Measurements from ENCODE around the gene OR6S1. TPM values are rescaled to one million over a fixed set of nuclear protein-coding genes. Genes with fewer than 3 reads are reported as not detected.

OR6S1 gene
- total and polyA plus RNA-seq, 10 of the 15 experiments (the other 5 are each of a cell fraction or from before 2014, with no cell fraction given): 0.22 to 0.67 (median 0.43) TPM; not detected in 4

DNA sequence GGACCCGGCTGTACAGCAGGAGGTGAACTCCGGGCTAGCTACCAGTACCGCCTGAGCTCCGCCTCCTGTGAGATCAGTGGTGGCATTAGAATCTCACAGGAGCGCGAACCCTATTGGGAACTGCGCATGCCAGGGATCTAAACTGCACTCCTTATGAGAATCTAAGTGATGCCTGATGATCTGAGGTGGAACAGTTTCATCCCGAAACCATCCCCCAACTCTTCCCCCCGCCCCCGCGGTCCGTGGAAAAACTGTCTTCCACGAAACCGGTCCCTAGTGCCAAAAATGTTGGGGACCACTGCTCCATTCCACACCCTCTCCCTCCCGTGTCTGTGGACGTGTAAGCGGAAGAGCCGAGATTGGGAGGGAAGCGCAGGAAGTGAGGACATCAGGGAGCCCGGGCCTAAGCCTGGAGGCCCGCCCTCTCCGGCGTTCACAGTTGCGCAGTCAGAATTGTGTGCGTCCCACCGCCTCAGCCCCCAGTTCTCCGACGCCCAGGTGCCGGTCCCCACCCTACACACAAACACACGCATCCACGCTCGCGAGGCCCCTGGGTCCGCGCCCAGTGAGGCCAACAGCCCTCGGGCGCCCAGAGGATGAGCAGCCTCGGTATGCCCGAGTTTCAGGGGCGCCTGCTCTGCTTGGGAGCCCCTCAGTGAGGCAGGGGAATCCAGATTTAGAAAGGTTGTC, 41.1 kb upstream of the OR6S1 start (continued):
- no peak for TF ChIP-seq SUPT20H (IDR thresholded peaks at IDR 0.05; ENCODE audit: borderline replicate concordance, control insufficient read depth, low read depth, low read length)
- peak; percentile 82 for TF ChIP-seq RELB (IDR thresholded peaks at IDR 0.05; ENCODE audit: low read depth)
- TF ChIP-seq MAX (IDR thresholded peaks at IDR 0.05; ENCODE audit: low read depth, low read length): peak; percentile 43; the same call in 1 of the 2 replicates
- TF ChIP-seq FOXM1 (IDR thresholded peaks at IDR 0.05; ENCODE audit: low read depth, low read length): no peak
- TF ChIP-seq BACH1 (IDR thresholded peaks at IDR 0.05; ENCODE audit: borderline replicate concordance): peak; percentile 35
- TF ChIP-seq EGR1 (IDR thresholded peaks at IDR 0.05; ENCODE audit: borderline replicate concordance in 1 of 2, low read depth in 2 of 2, low read length in 2 of 2): peak in 1 of 2 experiments; percentile 9; a peak in 1 of 3 replicates
- TF ChIP-seq POLR2AphosphoS5 (IDR thresholded peaks at IDR 0.05; ENCODE audit: low read length): peak; percentile 89
- peak; percentile 88 for TF ChIP-seq EED (IDR thresholded peaks at IDR 0.05; ENCODE audit: low read depth)
- TF ChIP-seq, protein P1, sequence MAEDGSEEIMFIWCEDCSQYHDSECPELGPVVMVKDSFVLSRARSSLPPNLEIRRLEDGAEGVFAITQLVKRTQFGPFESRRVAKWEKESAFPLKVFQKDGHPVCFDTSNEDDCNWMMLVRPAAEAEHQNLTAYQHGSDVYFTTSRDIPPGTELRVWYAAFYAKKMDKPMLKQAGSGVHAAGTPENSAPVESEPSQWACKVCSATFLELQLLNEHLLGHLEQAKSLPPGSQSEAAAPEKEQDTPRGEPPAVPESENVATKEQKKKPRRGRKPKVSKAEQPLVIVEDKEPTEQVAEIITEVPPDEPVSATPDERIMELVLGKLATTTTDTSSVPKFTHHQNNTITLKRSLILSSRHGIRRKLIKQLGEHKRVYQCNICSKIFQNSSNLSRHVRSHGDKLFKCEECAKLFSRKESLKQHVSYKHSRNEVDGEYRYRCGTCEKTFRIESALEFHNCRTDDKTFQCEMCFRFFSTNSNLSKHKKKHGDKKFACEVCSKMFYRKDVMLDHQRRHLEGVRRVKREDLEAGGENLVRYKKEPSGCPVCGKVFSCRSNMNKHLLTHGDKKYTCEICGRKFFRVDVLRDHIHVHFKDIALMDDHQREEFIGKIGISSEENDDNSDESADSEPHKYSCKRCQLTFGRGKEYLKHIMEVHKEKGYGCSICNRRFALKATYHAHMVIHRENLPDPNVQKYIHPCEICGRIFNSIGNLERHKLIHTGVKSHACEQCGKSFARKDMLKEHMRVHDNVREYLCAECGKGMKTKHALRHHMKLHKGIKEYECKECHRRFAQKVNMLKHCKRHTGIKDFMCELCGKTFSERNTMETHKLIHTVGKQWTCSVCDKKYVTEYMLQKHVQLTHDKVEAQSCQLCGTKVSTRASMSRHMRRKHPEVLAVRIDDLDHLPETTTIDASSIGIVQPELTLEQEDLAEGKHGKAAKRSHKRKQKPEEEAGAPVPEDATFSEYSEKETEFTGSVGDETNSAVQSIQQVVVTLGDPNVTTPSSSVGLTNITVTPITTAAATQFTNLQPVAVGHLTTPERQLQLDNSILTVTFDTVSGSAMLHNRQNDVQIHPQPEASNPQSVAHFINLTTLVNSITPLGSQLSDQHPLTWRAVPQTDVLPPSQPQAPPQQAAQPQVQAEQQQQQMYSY (CRISPR knock-in tag; IDR thresholded peaks at IDR 0.05): no peak
- TF ChIP-seq PML (IDR thresholded peaks at IDR 0.05; ENCODE audit: low read length): peak; percentile 90
- TF ChIP-seq MLLT1 (IDR thresholded peaks at IDR 0.05): peak; percentile 96
- TF ChIP-seq, protein P2, sequence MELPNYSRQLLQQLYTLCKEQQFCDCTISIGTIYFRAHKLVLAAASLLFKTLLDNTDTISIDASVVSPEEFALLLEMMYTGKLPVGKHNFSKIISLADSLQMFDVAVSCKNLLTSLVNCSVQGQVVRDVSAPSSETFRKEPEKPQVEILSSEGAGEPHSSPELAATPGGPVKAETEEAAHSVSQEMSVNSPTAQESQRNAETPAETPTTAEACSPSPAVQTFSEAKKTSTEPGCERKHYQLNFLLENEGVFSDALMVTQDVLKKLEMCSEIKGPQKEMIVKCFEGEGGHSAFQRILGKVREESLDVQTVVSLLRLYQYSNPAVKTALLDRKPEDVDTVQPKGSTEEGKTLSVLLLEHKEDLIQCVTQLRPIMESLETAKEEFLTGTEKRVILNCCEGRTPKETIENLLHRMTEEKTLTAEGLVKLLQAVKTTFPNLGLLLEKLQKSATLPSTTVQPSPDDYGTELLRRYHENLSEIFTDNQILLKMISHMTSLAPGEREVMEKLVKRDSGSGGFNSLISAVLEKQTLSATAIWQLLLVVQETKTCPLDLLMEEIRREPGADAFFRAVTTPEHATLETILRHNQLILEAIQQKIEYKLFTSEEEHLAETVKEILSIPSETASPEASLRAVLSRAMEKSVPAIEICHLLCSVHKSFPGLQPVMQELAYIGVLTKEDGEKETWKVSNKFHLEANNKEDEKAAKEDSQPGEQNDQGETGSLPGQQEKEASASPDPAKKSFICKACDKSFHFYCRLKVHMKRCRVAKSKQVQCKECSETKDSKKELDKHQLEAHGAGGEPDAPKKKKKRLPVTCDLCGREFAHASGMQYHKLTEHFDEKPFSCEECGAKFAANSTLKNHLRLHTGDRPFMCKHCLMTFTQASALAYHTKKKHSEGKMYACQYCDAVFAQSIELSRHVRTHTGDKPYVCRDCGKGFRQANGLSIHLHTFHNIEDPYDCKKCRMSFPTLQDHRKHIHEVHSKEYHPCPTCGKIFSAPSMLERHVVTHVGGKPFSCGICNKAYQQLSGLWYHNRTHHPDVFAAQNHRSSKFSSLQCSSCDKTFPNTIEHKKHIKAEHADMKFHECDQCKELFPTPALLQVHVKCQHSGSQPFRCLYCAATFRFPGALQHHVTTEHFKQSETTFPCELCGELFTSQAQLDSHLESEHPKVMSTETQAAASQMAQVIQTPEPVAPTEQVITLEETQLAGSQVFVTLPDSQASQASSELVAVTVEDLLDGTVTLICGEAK (IDR thresholded peaks at IDR 0.05; ENCODE audit: borderline replicate concordance): peak; percentile 83
- TF ChIP-seq IKZF1 (conservative IDR thresholded peaks at IDR 0.05): peak; percentile 84
- TF ChIP-seq ELK1 (IDR thresholded peaks at IDR 0.05; ENCODE audit: low read depth, low read length): no peak
- no peak for TF ChIP-seq TBL1XR1 (IDR thresholded peaks at IDR 0.05; ENCODE audit: low read depth, low read length)
- TF ChIP-seq TAF1 (IDR thresholded peaks at IDR 0.05; ENCODE audit: borderline replicate concordance, low read depth, low read length): peak; percentile 45; the same call in 1 of the 2 replicates

Data from GM12878 (cell line).